K562 (cell line): ENCODE data around the gene MEIKIN. TPM values are rescaled to one million over a fixed set of nuclear protein-coding genes. Genes with fewer than 3 reads are reported as not detected.

ENCODE experiments used
- ATAC-seq: fragments of 200-7000 bp; cut with Tn5 transposase; 3 replicates; pipeline ENCODE4 v1.9.1; 2020; ENCODE audit warnings: moderate library complexity
- Bru-seq: library from RNA; stranded (reverse); fragments of 400-500 nt; gene quantifications from one replicate; lab custom pipeline; 2021; lab: Mats Ljungman, UMichigan
- BruChase-seq, 2 experiments: library from RNA; stranded (reverse); fragments of 400-500 nt; gene quantifications; one replicate each; lab custom pipeline; 2021; lab: Mats Ljungman, UMichigan
- BruUV-seq: library from RNA; stranded (reverse); fragments of 400-500 nt; replicated peaks from 2 replicates; lab custom pipeline; 2021; lab: Mats Ljungman, UMichigan
- CTCF ChIA-PET: fragments of 300-600 bp; formaldehyde crosslinking; extraction: SDS; loops from one replicate; lab custom pipeline; 2021; ENCODE audit warnings: low intra/inter-chr PET ratio; lab: Yijun Ruan, JAX
- POLR2A ChIA-PET: fragments of 300-600, 350-650 bp; sonication (Branson Sonifier 250); formaldehyde crosslinking; extraction: SDS; loops from one replicate; lab custom pipeline; 2021; ENCODE audit warnings: antibody characterized with exemption, inconsistent platforms; lab: Yijun Ruan, JAX
- DNase-seq, 4 experiments: peaks; one replicate each; pipeline versions ENCODE4 v3.0.0 to v3.0.0-alpha.2; 2011 to 2018; ENCODE audit warnings: low spot score in 3 of 4, mixed read lengths in 3 of 4; ENCODE audit errors: extremely low read depth in 1 of 4
- FAIRE-seq: peaks from 2 replicates; lab custom pipeline; 2011; peaks lifted over from hg19 to GRCh38; lab: Jason Lieb, UNC
- H2AFZ ChIP-seq: 2 replicates; pipeline ENCODE4 v1.6.0; 2011; ENCODE audit warnings: low read depth, low read length, control low read depth, inconsistent platforms
- H3K27ac ChIP-seq: fragments of 200-600 bp; 3 replicates; pipeline ENCODE4 v1.8.0; 2011; ENCODE audit warnings: low read depth, mild to moderate bottlenecking, control low read depth, inconsistent platforms, low read length, moderate library complexity, mixed read lengths; ENCODE audit errors: extremely low read depth
- H3K27me3 ChIP-seq, 2 experiments: fragments of 300-600 bp in 1 of 2; 2 replicates in 1 of 2; 3 replicates in 1 of 2; pipeline versions ENCODE4 v1.6.0 to v1.8.0; 2011; ENCODE audit warnings: inconsistent platforms in 2 of 2, low read length in 2 of 2, mild to moderate bottlenecking in 1 of 2, mixed read lengths in 1 of 2, moderate library complexity in 1 of 2; ENCODE audit not compliant: control insufficient read depth in 2 of 2, insufficient read depth in 2 of 2
- H3K36me3 ChIP-seq: fragments of 300-600 bp; 3 replicates; pipeline ENCODE4 v1.8.0; 2011; ENCODE audit warnings: mild to moderate bottlenecking, low read length, inconsistent platforms; ENCODE audit not compliant: control insufficient read depth, insufficient read depth
- H3K4me1 ChIP-seq, 2 experiments: fragments of 200-600 bp in 1 of 2; replicated peaks in 1 of 2; 2 replicates in 1 of 2; 3 replicates in 1 of 2; pipeline versions ENCODE4 v1.5.1 to v1.8.0; 2011; ENCODE audit warnings: inconsistent platforms in 2 of 2, low read length in 2 of 2, mild to moderate bottlenecking in 1 of 2, mixed read lengths in 1 of 2, moderate library complexity in 1 of 2; ENCODE audit not compliant: control insufficient read depth in 2 of 2, insufficient read depth in 2 of 2
- H3K4me2 ChIP-seq: 2 replicates; pipeline ENCODE4 v1.6.1; 2011; ENCODE audit warnings: low read length, control low read depth, inconsistent platforms, mixed read lengths; ENCODE audit not compliant: insufficient read depth
- H3K4me3 ChIP-seq: fragments of 200-600 bp; sonication (generic), shearing (Covaris generic); 2 replicates; pipeline ENCODE4 v1.5.1; 2016; ENCODE audit warnings: control low read depth, inconsistent platforms
- H3K79me2 ChIP-seq: fragments of 200-600 bp; 3 replicates; pipeline ENCODE4 v1.8.0; 2011; ENCODE audit warnings: low read length, inconsistent platforms; ENCODE audit not compliant: control insufficient read depth, insufficient read depth
- H3K9ac ChIP-seq, 2 experiments: 2 replicates each; pipeline versions ENCODE4 v1.6.0 to v1.6.1; 2011; ENCODE audit warnings: low read depth in 2 of 2, low read length in 2 of 2, control low read depth in 1 of 2, inconsistent platforms in 1 of 2, mild to moderate bottlenecking in 1 of 2, mixed read lengths in 1 of 2; ENCODE audit not compliant: insufficient read depth in 1 of 2
- H3K9me1 ChIP-seq: one replicate; pipeline ENCODE4 v1.6.0; 2011; ENCODE audit warnings: inconsistent platforms, mild to moderate bottlenecking, low read length, moderate library complexity; ENCODE audit not compliant: control insufficient read depth, insufficient read depth
- H3K9me3 ChIP-seq: replicated peaks from 2 replicates; pipeline ENCODE4 v1.5.1; 2011; ENCODE audit warnings: low read depth, low read length, inconsistent platforms; ENCODE audit not compliant: control insufficient read depth, insufficient read depth
- H4K20me1 ChIP-seq: replicated peaks from 2 replicates; pipeline ENCODE4 v1.6.1; 2011; ENCODE audit warnings: low read length, inconsistent platforms, mixed read lengths; ENCODE audit not compliant: control insufficient read depth, insufficient read depth
- NONO ChIP-seq, 2 experiments: fragments of 200-400 bp in 1 of 2; fragments of 450-650 bp in 1 of 2; formaldehyde crosslinking in 1 of 2; IDR thresholded peaks; 2 replicates each; pipeline ENCODE4 v1.6.1; 2017; ENCODE audit warnings: low read depth in 2 of 2, mild to moderate bottlenecking in 2 of 2, moderate library complexity in 2 of 2, low read length in 1 of 2
- ZBTB33 ChIP-seq: sonication (generic); formaldehyde crosslinking; IDR thresholded peaks from 2 replicates; pipeline ENCODE4 v1.8.1; 2023; ENCODE audit warnings: mild to moderate bottlenecking, missing genetic modification reagents
- WGBS: fragments of 100-300 bp; shearing (Covaris generic); methylation state at CpG from one replicate; pipeline ENCODE4 v1.1.6; 2016; ENCODE audit warnings: low coverage, mixed read lengths; ENCODE audit not compliant: insufficient coverage; ENCODE audit errors: missing lambda C conversion rate; 5-methylcytosine and 5-hydroxymethylcytosine counted together
- in situ Hi-C: fragments of 300-500 bp; cut with MboI; formaldehyde crosslinking; loops from 4 replicates; pipeline ENCODE4 v1.15.0; 2018; ENCODE audit warnings: inconsistent platforms, mixed read lengths
- intact Hi-C: fragments of 100-400 bp; cut with micrococcal nuclease; formaldehyde crosslinking; loops from 2 replicates; pipeline ENCODE4 v1.14.2; 2022
- long read RNA-seq, 3 experiments: library from polyadenylated mRNA in 2 of 3; library from RNA in 1 of 3; unstranded in 2 of 3; stranded (forward) in 1 of 3; transcript quantifications; one replicate each; pipeline ENCODE4 v2.0.0, GENCODE V29; 2019 to 2022
- polyA minus RNA-seq, 3 experiments: library from RNA; depleted of rRNA, polyadenylated mRNA; stranded (reverse); fragments of >200 nt; gene quantifications; 2 replicates each; pipeline ENCODE4 v1.2.3, GENCODE V29; 2011
- polyA plus RNA-seq, 8 experiments: library from polyadenylated mRNA; depleted of rRNA in 4 of 8; stranded (reverse) in 5 of 8; unstranded in 3 of 8; fragments of >200 nt; fragmentation: Nextera tagmentation in 2 of 8; fragmentation: Illumina TruSeq in 1 of 8; extraction: Ambion mirVana in 2 of 8; extraction: Trizol in 1 of 8; gene quantifications; 2 replicates each; pipeline versions ENCODE4 v1.2.1 to v1.2.3, GENCODE V29; 2011 to 2014; ENCODE audit warnings: inconsistent platforms in 1 of 8, missing spikeins in 1 of 8
- total RNA-seq, 7 experiments: library from RNA; depleted of rRNA in 6 of 7; stranded (reverse); fragments of >200 nt in 6 of 7; fragmentation: Illumina TruSeq in 2 of 7; extraction: Trizol in 2 of 7; gene quantifications; 2 replicates each; pipeline versions ENCODE4 v1.2.1 to v1.2.3, GENCODE V29; 2011 to 2021; ENCODE audit warnings: low replicate concordance in 1 of 7

Gene MEIKIN
- total RNA-seq (2011; cell fraction: chromatin; rRNA removed; ENCODE audit: low replicate concordance) = not detected in 2 replicates
- total RNA-seq (2011; cell fraction: nucleolus; rRNA removed) = not detected in 2 replicates
- not detected in 2 replicates for total RNA-seq (2011; cell fraction: nucleoplasm; rRNA removed)
- total RNA-seq (2014; rRNA removed) = 0.18 TPM in 1 of 2 replicates, not detected in the other
- not detected in 2 replicates for total RNA-seq (2014; rRNA removed; fragmentation: Illumina TruSeq; extraction: Trizol)
- not detected in 2 replicates for total RNA-seq (2015; rRNA removed; fragmentation: Illumina TruSeq; extraction: Trizol)
- not detected in 2 replicates for total RNA-seq (2021)
- not detected in 2 replicates for polyA plus RNA-seq (2011; rRNA removed)
- not detected in 2 replicates for polyA plus RNA-seq (2011; cell fraction: cytosol; rRNA removed)
- polyA plus RNA-seq (2011; cell fraction: nucleus; rRNA removed) = not detected in 2 replicates
- polyA plus RNA-seq (2012) = not detected in 2 replicates
- not detected in 2 replicates for polyA plus RNA-seq (2014; fragmentation: Illumina TruSeq; extraction: Trizol)
- polyA plus RNA-seq (2014; fragmentation: Nextera tagmentation; extraction: Ambion mirVana) = not detected
- polyA plus RNA-seq (2014; rRNA removed) = not detected in 2 replicates
- not detected in 2 replicates for polyA minus RNA-seq (2011; rRNA and poly(A)+ RNA removed)
- polyA minus RNA-seq (2011; cell fraction: cytosol; rRNA and poly(A)+ RNA removed) = not detected in 2 replicates
- polyA minus RNA-seq (2011; cell fraction: nucleus; rRNA and poly(A)+ RNA removed) = not detected in 2 replicates
- not detected for Bru-seq, nascent RNA
- BruChase-seq, experiment 1, labeled RNA remaining after a 2-hour chase = not detected
- BruChase-seq, experiment 2, labeled RNA remaining after a 6-hour chase = not detected
- long read RNA-seq, experiment 1 = 0 reads
- long read RNA-seq, experiment 2 = 0 reads
- long read RNA-seq, experiment 3 = 0 reads

- Histone ChIP-seq H3K36me3 (no peaks in the 10 kb centered on the region), H3K79me2 (no peaks in the 10 kb centered on the region), H3K27me3 (no peaks in the 10 kb centered on the region), H4K20me1 (no peaks in the 10 kb centered on the region), H3K9ac (no peak within 1 kb of the TSS), H3K9me3 (no peaks in the 10 kb centered on the region), H2AFZ (peak within 1 kb of the TSS; percentile 15), H3K9me1 (no peaks in the 10 kb centered on the region), H3K4me1 (peaks cover 0 to 8% of the 10 kb centered on the region in 2 experiments; a peak in 1 of 5 replicates), H3K4me3 (no peak within 1 kb of the TSS), H3K27ac (no peak within 1 kb of the TSS), H3K4me2 (no peak within 1 kb of the TSS)
- ChIA-PET POLR2A (no interaction called here), CTCF (no interaction called here)
- ATAC-seq (peak; percentile 40; the same call in 1 of the 3 replicates), FAIRE-seq (no peak), DNase-seq (no peak)
- no TSS peak for BruUV-seq
- WGBS = 78% methylated on average over 23 of the region's 24 CpGs
- TF ChIP-seq ZBTB33 (CRISPR knock-in tag) = peak; percentile 82
- TF ChIP-seq NONO (IDR thresholded peaks at IDR 0.05; ENCODE audit: low read depth in 2 of 2, low read length in 1 of 2) = no peak
- intact Hi-C loops = no loop called here
- in situ Hi-C loops = no loop called here
Observed at GRCh38 chr5:131945551-131946168, at the start of gene MEIKIN. Gene MEIKIN, minus strand, starts transcription at chr5:131945663. Its CDS starts 158 bp downstream, at chr5:131945505.
